ENCODE measurements around the gene DNALI1.

DNA sequence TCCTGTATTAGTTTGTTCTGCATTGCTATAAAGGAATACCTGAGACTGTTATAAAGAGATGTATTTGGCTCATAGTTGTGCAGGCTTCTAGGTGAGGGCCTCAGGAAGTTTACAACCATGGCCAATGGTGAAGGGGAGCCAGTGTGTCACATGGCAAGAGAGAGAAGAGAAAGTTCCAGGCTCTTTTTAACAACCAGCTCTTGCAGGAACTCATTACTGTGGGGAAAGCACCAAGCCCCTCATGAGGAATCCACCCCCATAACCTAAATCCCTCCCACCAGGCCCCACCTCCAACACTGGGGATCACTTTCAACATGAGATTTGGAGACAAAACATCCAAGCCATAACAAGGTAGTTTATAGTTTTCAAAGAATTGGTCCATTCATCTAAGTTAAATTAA is 37.1 kb upstream of the DNALI1 start:
- TF ChIP-seq POLR2A (IDR thresholded peaks at IDR 0.05): no peak
- TF ChIP-seq, protein P1, sequence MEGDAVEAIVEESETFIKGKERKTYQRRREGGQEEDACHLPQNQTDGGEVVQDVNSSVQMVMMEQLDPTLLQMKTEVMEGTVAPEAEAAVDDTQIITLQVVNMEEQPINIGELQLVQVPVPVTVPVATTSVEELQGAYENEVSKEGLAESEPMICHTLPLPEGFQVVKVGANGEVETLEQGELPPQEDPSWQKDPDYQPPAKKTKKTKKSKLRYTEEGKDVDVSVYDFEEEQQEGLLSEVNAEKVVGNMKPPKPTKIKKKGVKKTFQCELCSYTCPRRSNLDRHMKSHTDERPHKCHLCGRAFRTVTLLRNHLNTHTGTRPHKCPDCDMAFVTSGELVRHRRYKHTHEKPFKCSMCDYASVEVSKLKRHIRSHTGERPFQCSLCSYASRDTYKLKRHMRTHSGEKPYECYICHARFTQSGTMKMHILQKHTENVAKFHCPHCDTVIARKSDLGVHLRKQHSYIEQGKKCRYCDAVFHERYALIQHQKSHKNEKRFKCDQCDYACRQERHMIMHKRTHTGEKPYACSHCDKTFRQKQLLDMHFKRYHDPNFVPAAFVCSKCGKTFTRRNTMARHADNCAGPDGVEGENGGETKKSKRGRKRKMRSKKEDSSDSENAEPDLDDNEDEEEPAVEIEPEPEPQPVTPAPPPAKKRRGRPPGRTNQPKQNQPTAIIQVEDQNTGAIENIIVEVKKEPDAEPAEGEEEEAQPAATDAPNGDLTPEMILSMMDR (IDR thresholded peaks at IDR 0.05): no peak

All from uterus (tissue), 2 donors.